PFSK-1 (cell line): Measurements from ENCODE around the gene TCAF1.

Experiments used
- FOXP2 ChIP-seq: optimal IDR thresholded peaks from 2 replicates; pipeline ENCODE3; 2011; ENCODE audit warnings: borderline replicate concordance, control low read depth, inconsistent platforms; ENCODE audit not compliant: insufficient read depth; ENCODE audit errors: extremely low read length, extremely low read depth
- POLR2AphosphoS5 ChIP-seq: IDR thresholded peaks from 2 replicates; pipeline ENCODE4 v1.6.1; 2012; ENCODE audit warnings: low read depth, mild to moderate bottlenecking, control low read depth, low read length, moderate library complexity
- REST ChIP-seq, 2 experiments: IDR thresholded peaks; 2 replicates each; pipeline versions ENCODE4 v1.6.1 to v1.8.0; 2011 to 2012; ENCODE audit warnings: low read depth in 2 of 2, low read length in 2 of 2, control low read depth in 1 of 2, inconsistent platforms in 1 of 2, mild to moderate bottlenecking in 1 of 2, moderate library complexity in 1 of 2; ENCODE audit not compliant: insufficient read depth in 1 of 2
- SIN3A ChIP-seq: IDR thresholded peaks from 2 replicates; pipeline ENCODE4 v1.6.1; 2012; ENCODE audit warnings: mild to moderate bottlenecking, low read length, moderate library complexity, borderline replicate concordance; ENCODE audit not compliant: insufficient read depth
- TAF1 ChIP-seq: IDR thresholded peaks from 2 replicates; pipeline ENCODE4 v1.6.1; 2012; ENCODE audit warnings: low read length, control low read depth, borderline replicate concordance; ENCODE audit not compliant: insufficient read depth

- TF ChIP-seq REST (IDR thresholded peaks at IDR 0.05; ENCODE audit: insufficient read depth in 1 of 2, low read depth in 2 of 2, low read length in 2 of 2): no peak
- no peak for TF ChIP-seq FOXP2
- no peak for TF ChIP-seq TAF1
- TF ChIP-seq SIN3A: no peak
- no peak for TF ChIP-seq POLR2AphosphoS5
Observed at GRCh38 chr7:143886826-143887477, 15.0 kb downstream of the TCAF1 start.
